CD4-positive, alpha-beta T cell treated with Interferon alpha-2 for 1 hour (primary cell): Measurements from ENCODE around the gene GJA10.
"Not testable (repeated sequence)": the region's sequence is repeated elsewhere in the genome, so short reads cannot be mapped to it uniquely, and the experiment has no call there.

Source experiments
- DNase-seq, 2 donors: peaks; one replicate each; pipeline ENCODE4 v3.0.0-alpha.2; 2020 to 2022

Gene GJA10

GRCh38 chr6:89894169-89894568 lies at the start of gene GJA10:
GJA10 (plus strand) TSS chr6:89894469; CDS start chr6:89894469, 0 bp downstream.
- DNase-seq: no peak

DNA sequence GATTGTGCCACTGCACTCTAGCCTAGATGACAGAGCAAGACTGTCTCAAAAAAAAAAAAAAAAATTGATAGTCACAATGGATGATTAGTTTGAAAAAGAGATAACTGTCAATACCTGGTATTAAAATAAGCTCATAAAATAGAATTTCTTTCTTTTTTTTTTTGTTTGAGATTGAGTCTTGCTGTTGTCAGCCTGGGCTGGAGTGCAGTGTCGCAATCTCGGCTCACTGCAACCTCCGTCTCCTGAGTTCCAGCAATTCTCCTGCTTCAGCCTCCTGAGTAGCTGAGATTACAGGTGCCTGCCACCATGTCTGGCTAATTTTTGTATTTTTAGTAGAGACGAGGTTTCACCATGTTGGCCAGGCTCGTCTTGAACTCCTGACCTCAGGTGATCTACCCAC lies 46.8 kb upstream of the GJA10 start:
- not testable (repeated sequence) for DNase-seq

DNA sequence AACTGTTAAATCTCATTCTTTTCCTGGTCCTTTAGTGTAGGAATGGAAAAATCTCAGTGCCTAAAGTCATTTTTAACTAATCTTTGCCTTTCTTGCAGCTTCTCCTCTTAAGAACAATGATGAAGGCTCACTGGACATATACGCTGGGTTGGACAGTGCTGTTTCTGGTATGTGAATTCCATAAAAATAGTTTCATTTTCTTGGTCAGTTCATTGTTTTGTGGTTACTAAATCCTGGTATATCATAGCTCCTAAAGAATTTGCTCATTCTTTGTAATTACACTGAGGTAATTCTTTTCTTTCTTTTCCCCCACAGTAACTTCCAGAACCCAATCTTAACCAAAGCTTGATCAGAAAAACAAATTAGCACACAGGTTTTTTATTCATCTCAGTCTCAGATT lies 41.2 kb upstream of the GJA10 start:
- DNase-seq: no peak

- DNase-seq: no peak
Observed at GRCh38 chr6:89858041-89858440, 36.2 kb upstream of the GJA10 start.

DNA sequence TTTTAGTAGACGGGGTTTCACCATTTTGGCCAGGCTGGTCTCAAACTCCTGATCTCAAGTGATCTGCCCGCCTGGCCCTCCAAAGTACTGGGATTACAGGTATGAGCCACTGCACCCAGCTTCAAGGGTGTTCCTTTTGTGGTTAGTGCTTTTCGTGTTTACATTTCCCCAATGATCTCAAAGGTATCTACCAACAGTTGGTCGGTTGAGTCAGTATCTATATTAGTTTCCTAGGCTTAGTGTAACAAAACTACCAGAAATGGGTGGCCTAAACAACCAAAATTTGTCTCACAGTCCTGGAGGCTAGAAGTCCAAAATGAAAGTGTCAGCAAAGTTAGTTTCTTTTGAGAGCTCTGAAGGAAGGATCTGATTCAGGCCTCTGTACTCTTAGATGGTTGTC lies 34.5 kb upstream of the GJA10 start:
- no peak for DNase-seq

DNA sequence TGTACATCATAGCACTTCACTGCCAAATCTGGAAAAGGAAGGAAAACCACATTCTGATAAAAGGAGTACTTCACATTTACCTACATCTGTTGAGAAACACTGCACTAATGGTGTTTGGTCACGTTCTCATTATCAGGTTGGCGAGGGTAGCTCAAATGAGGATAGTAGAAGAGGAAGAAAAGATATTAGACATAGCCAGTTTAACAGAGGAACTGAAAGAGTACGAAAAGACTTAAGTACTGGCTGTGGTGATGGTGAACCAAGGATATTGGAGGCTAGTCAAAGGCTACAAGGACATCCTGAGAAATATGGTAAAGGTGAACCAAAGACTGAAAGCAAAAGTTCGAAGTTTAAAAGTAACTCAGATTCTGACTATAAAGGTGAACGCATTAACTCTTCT lies 32.0 kb upstream of the GJA10 start:
- no peak for DNase-seq

- DNase-seq: no peak
Observed at GRCh38 chr6:89862698-89863097, 31.6 kb upstream of the GJA10 start.

GRCh38 chr6:89866024-89866678 lies 28.1 kb upstream of the GJA10 start:
- DNase-seq: no peak

GRCh38 chr6:89873721-89874120 lies 20.5 kb upstream of the GJA10 start:
- DNase-seq: no peak

DNA sequence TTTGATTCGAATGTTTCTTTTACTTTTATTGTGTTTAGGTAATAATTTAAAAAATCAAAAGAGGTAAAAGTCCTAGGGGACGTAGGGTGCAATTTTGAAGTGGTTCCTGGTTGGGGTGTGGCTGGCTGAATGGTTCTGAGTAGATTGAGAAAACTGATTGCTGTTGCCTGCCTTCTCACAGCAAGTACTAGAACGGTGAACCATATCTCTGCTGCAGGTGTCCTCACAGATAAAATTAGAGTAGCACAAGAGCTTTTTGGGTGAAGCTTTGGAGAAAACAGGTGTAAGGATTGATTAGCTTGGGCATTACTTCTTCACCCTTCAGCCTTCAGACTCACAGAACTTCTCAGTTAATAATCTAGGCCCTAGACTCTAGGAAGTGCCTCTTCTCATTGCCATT lies 19.8 kb upstream of the GJA10 start:
- no peak for DNase-seq

- DNase-seq: no peak
Observed at GRCh38 chr6:89886378-89887120, 7.7 kb upstream of the GJA10 start.

DNA sequence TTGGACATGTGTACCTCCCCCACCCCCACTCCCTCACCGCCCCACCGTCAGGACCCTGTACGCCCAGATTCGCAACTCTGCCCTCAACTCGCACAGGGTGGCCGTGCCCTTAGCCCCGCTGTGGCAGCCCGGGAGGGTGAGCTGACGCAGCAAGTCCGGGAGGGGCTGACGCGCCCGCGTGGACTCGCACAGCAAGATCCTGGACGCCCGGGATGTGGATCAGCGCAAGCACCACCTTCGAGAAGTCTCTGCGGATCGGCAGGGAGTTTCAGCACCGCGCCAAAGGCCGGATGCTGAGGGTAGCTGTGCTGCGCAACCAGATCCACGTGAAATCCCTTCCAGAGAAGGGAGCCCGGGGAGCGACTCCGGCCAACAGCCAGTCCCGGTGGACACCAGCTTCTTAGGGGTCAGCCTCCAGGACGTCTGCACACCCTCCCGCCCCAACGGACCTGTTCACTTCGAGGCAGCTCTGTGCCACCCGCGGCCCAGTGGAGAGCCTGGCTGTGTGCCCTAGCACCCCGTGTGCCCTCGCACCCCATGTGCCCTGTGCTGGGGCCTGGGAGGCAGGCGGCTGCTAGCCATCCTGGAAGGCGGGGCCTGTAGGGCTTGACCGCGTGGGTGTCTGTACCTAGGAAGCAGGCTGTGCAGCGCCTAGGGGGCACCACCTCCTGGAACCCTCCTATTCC lies 6.7 kb upstream of the GJA10 start:
- DNase-seq: no peak

DNA sequence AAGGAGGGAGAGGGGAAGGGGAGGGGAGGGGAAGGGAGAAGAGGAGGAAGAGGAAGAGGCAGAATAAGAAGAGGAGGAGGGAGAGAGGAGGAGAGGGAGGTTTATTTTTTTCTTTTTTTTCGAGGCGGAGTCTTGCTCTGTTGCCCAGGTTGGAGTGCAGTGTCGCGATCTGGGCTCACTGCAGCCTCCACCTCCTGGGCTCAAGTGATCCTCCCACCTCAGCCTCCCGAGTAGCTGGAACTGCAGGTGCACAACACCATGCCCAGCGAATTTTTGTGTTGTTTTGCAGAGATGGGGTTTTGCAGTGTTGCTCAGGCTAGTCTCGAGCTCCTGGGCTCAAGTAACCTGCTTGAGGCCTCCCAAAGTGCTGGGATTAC lies 6.1 kb upstream of the GJA10 start:
- no peak for DNase-seq

DNA sequence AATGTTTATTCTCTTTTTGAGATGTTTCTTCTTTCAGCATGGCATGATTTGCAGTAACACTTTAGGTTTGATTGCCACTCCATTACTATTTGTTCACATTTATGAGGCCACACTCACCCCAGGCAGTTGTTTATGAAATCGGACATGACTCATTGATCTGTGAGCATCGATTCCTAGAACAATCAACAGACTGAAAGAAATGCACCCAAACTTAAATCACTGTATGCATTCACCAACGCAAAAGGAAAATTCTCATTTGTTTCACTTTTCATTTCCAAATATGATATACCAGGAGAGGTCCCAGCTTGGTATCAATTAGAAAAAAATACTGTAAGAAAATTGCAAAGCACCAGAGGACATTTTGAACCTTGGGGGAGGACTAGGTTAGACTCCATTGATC lies 5.4 kb upstream of the GJA10 start:
- no peak for DNase-seq

GRCh38 chr6:89890845-89891528 lies 3.3 kb upstream of the GJA10 start:
- DNase-seq: not testable (repeated sequence)

- not testable (repeated sequence) for DNase-seq
Observed at GRCh38 chr6:89892577-89892976, 1.7 kb upstream of the GJA10 start.

GRCh38 chr6:89895276-89895874 lies 1.1 kb downstream of the GJA10 start:
- no peak for DNase-seq

- DNase-seq: not testable (repeated sequence)
Observed at GRCh38 chr6:89910001-89910901, 16.0 kb downstream of the GJA10 start.

- no peak for DNase-seq
Observed at GRCh38 chr6:89910902-89911240, 16.6 kb downstream of the GJA10 start.

GRCh38 chr6:89916136-89916920 lies 22.1 kb downstream of the GJA10 start:
- DNase-seq: no peak

DNA sequence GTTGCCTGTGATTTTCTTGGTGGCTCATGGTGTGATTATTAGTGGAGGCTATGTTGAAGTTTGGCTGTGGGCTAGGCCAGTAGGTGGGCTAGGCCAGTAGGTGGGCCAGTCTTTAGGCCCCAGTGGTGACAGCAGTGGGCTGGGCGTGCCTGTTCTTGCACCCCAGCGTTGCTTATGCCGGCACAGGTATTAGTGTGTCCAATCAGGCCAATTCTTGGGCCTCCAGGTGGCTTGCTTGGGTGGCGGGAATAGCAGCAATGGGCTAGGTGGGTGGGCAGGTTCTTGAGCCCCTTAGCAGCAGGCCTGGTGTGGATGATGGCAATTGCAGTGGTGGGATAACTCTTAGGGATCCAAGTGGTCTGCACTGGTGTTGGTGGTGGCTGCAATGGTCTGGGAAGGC lies 22.9 kb downstream of the GJA10 start:
- DNase-seq: no peak
